Smooth muscle cell (in vitro differentiated cells): ENCODE data around the gene PRKAG1. TPM values are rescaled to one million over a fixed set of nuclear protein-coding genes. Genes with fewer than 3 reads are reported as not detected.
A peak's percentile ranks its signal among the peaks of the same experiment; 100 is the strongest.

ENCODE experiments used
- DNase-seq: peaks from one replicate; lab custom pipeline; 2025; ENCODE audit not compliant: unreplicated experiment; lab: John Stamatoyannopoulos, UW
- H2AFZ ChIP-seq: fragments of 200-600 bp; sonication (generic); 2 replicates; pipeline ENCODE4 v1.6.0; 2016; ENCODE audit warnings: antibody characterized with exemption, low read depth, mild to moderate bottlenecking
- H3F3A ChIP-seq: fragments of 200-600 bp; sonication (generic); 2 replicates; pipeline ENCODE4 v1.6.0; 2017; ENCODE audit warnings: antibody characterized with exemption, low read depth
- H3K27ac ChIP-seq: fragments of 200-600 bp; sonication (generic); 2 replicates; pipeline ENCODE4 v1.5.1; 2016; ENCODE audit warnings: low read depth, mild to moderate bottlenecking
- H3K27me3 ChIP-seq: fragments of 200-600 bp; sonication (generic); 2 replicates; pipeline ENCODE4 v1.6.1; 2016; ENCODE audit warnings: low read depth, mild to moderate bottlenecking
- H3K36me3 ChIP-seq: fragments of 200-600 bp; sonication (generic); 2 replicates; pipeline ENCODE4 v1.5.1; 2016; ENCODE audit warnings: low read depth
- H3K4me1 ChIP-seq: fragments of 200-600 bp; sonication (generic); 2 replicates; pipeline ENCODE4 v1.5.1; 2016; ENCODE audit warnings: low read depth
- H3K4me2 ChIP-seq: fragments of 200-600 bp; sonication (generic); 2 replicates; pipeline ENCODE4 v1.6.0; 2016; ENCODE audit warnings: mild to moderate bottlenecking
- H3K4me3 ChIP-seq: fragments of 200-600 bp; sonication (generic); 2 replicates; pipeline ENCODE4 v1.5.1; 2016; ENCODE audit warnings: mild to moderate bottlenecking
- H3K79me2 ChIP-seq: fragments of 200-600 bp; sonication (generic); 2 replicates; pipeline ENCODE4 v1.6.0; 2016; ENCODE audit warnings: low read depth, mild to moderate bottlenecking
- H3K9ac ChIP-seq: fragments of 200-600 bp; sonication (generic); 2 replicates; pipeline ENCODE4 v1.6.0; 2016; ENCODE audit warnings: low read depth
- H3K9me3 ChIP-seq: fragments of 200-600 bp; sonication (generic); replicated peaks from 2 replicates; pipeline ENCODE4 v1.5.1; 2016; ENCODE audit warnings: low read depth
- H4K20me1 ChIP-seq: fragments of 200-600 bp; sonication (generic); 2 replicates; pipeline ENCODE4 v1.6.0; 2016; ENCODE audit warnings: low read depth
- CTCF ChIP-seq: fragments of 200-600 bp; sonication (generic); IDR thresholded peaks from 2 replicates; pipeline ENCODE4 v1.5.1; 2017; ENCODE audit warnings: borderline replicate concordance, mild to moderate bottlenecking, antibody characterized with exemption; ENCODE audit not compliant: insufficient read depth, poor library complexity, severe bottlenecking
- WGBS: methylation state at CpG from one replicate; pipeline ENCODE4 v1.1.7; 2016; ENCODE audit warnings: low lambda C conversion rate; 5-methylcytosine and 5-hydroxymethylcytosine counted together
- polyA plus RNA-seq: library from polyadenylated mRNA; unstranded; fragments of >200 nt; fragmentation: Nextera tagmentation; extraction: Ambion mirVana; gene quantifications from 2 replicates; pipeline ENCODE4 v1.2.1, GENCODE V29; 2016
- total RNA-seq: library from RNA; depleted of rRNA; stranded (reverse); fragments of >200 nt; gene quantifications from 2 replicates; pipeline ENCODE4 v1.2.3, GENCODE V29; 2014

PRKAG1 gene
- total and polyA plus RNA-seq, 2 experiments from 2014 or later: 42.5 to 62.6 TPM

- peaks cover 85% of the 10 kb centered on the region for H4K20me1 ChIP-seq
- H3K4me3 ChIP-seq: peak overlapping the region; percentile 17
- no peak overlapping the region for H3K9ac ChIP-seq
- peaks cover 68% of the 10 kb centered on the region for H3K79me2 ChIP-seq
- no peak for TF ChIP-seq CTCF
- DNase-seq: no peak
- no peak overlapping the region for H2AFZ ChIP-seq
- peaks cover 33% of the 10 kb centered on the region for H3K4me1 ChIP-seq
- no peaks in the 10 kb centered on the region for H3K9me3 ChIP-seq
- no peaks in the 10 kb centered on the region for H3K27me3 ChIP-seq
- peak overlapping the region; percentile 99 for H3K4me2 ChIP-seq
- WGBS: 65% methylated on average over 7 of the region's 7 CpGs
- peak overlapping the region; percentile 37 for H3K27ac ChIP-seq
- H3F3A ChIP-seq: peaks cover 5% of the 10 kb centered on the region
- no peaks in the 10 kb centered on the region for H3K36me3 ChIP-seq
These were observed 37.6 kb upstream of the PRKAG1 start for GRCh38 chr12:49055978-49056754.

GRCh38 chr12:49055092-49055491, 36.5 kb upstream of the PRKAG1 start:
- 95% methylated on average over 4 of the region's 4 CpGs for WGBS
- no peak overlapping the region for H3K4me2 ChIP-seq
- H3K27ac ChIP-seq: no peak overlapping the region
- no peak for TF ChIP-seq CTCF
- H4K20me1 ChIP-seq: peaks cover 95% of the 10 kb centered on the region
- no peak overlapping the region for H3K4me3 ChIP-seq
- no peak for DNase-seq
- no peak overlapping the region for H3K9ac ChIP-seq
- no peaks in the 10 kb centered on the region for H3K9me3 ChIP-seq
- peaks cover 32% of the 10 kb centered on the region for H3K4me1 ChIP-seq
- no peak overlapping the region for H2AFZ ChIP-seq
- H3K79me2 ChIP-seq: peaks cover 68% of the 10 kb centered on the region
- H3F3A ChIP-seq: peaks cover 5% of the 10 kb centered on the region
- no peaks in the 10 kb centered on the region for H3K36me3 ChIP-seq
- no peaks in the 10 kb centered on the region for H3K27me3 ChIP-seq

DNA sequence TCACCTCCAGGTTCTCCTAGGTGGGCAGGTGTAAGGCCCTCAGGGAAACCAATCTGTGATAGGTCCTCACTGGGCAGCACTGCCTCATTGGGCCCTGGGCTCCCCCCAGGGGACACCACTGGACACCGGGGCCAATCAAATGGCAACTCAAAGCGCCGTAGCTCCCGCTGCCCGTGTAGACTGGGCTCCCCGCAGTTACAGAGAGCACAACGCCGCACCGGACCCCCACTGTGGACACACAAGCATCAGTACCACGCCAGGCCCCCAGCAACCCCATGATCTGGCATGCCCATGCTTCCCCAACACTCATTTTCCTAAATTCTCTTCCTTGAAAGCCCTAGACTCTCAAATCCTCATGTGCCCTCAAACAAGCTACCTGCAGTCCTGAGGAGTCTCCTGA, 35.9 kb upstream of the PRKAG1 start:
- H3K4me2 ChIP-seq: no peak overlapping the region
- H3K4me3 ChIP-seq: no peak overlapping the region
- H3K36me3 ChIP-seq: no peaks in the 10 kb centered on the region
- peaks cover 5% of the 10 kb centered on the region for H3F3A ChIP-seq
- 97% methylated on average over 10 of the region's 10 CpGs for WGBS
- no peaks in the 10 kb centered on the region for H3K9me3 ChIP-seq
- H3K79me2 ChIP-seq: peaks cover 63% of the 10 kb centered on the region
- peaks cover 32% of the 10 kb centered on the region for H3K4me1 ChIP-seq
- H3K9ac ChIP-seq: no peak overlapping the region
- TF ChIP-seq CTCF: no peak
- DNase-seq: no peak
- no peak overlapping the region for H2AFZ ChIP-seq
- H3K27ac ChIP-seq: no peak overlapping the region
- peaks cover 100% of the 10 kb centered on the region for H4K20me1 ChIP-seq
- H3K27me3 ChIP-seq: no peaks in the 10 kb centered on the region

GRCh38 chr12:49054096-49054495, 35.5 kb upstream of the PRKAG1 start:
- Histone ChIP-seq H3K36me3 (no peaks in the 10 kb centered on the region), H3K9ac (no peak overlapping the region), H3K27ac (no peak overlapping the region), H3K27me3 (no peaks in the 10 kb centered on the region), H4K20me1 (peaks cover 100% of the 10 kb centered on the region), H3K4me2 (no peak overlapping the region), H3K79me2 (peaks cover 58% of the 10 kb centered on the region), H2AFZ (no peak overlapping the region), H3K9me3 (no peaks in the 10 kb centered on the region), H3F3A (peaks cover 5% of the 10 kb centered on the region), H3K4me3 (no peak overlapping the region), H3K4me1 (peaks cover 32% of the 10 kb centered on the region)
- WGBS: 100% methylated on average over 5 of the region's 5 CpGs
- DNase-seq: no peak
- TF ChIP-seq CTCF: no peak
